NOMO-1 treated with dmso at 0.1 percent for 144 hours (cell line): ENCODE measurements around the gene TACC2.

Source experiments
- DNase-seq: peaks from one replicate; lab custom pipeline; 2025; ENCODE audit not compliant: unreplicated experiment; lab: John Stamatoyannopoulos, UW

TACC2 gene

DNA sequence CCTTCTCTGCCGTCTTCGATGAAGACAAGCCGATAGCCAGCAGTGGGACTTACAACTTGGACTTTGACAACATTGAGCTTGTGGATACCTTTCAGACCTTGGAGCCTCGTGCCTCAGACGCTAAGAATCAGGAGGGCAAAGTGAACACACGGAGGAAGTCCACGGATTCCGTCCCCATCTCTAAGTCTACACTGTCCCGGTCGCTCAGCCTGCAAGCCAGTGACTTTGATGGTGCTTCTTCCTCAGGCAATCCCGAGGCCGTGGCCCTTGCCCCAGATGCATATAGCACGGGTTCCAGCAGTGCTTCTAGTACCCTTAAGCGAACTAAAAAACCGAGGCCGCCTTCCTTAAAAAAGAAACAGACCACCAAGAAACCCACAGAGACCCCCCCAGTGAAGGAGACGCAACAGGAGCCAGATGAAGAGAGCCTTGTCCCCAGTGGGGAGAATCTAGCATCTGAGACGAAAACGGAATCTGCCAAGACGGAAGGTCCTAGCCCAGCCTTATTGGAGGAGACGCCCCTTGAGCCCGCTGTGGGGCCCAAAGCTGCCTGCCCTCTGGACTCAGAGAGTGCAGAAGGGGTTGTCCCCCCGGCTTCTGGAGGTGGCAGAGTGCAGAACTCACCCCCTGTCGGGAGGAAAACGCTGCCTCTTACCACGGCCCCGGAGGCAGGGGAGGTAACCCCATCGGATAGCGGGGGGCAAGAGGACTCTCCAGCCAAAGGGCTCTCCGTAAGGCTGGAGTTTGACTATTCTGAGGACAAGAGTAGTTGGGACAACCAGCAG lies 221.7 kb downstream of the TACC2 start:
- no peak for DNase-seq

DNA sequence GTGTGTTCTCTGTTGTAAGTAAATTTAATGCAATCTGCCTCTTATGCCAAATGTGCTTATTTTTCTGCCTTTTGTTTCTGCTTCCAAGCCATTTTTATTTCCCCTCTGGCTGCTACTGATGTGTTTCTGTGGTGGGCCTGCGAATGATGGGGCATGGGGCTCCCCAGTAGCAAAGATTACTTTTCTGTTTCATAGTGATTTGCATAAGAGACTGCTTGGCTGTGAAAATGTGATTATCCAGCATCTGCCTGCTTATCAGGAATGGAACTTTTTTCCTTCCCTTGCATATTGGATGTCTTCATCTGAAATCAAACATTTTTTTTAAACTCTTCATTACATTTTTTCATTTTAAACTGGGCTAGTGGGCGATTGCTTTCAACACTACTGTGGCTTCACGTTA lies 224.4 kb downstream of the TACC2 start:
- DNase-seq = no peak

DNA sequence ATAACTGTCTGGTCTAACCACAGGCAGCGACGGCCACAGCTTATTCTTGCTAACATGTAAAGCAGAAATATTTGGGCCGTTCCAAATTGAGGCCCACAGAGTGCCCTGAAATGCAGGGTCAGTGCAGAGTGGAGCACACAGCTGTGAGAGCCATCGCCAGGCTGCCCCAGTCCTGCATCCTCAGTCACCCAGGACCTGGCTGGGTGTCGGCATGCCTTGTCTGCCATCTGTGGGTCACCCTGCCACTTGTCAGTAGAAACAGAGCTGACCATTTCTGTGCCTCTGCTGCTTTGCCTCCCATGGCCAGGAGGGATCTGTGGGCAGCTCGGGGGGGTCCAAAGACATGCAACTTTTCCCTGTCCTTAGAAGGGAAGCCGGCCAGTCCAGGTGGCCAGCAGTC lies 224.8 kb downstream of the TACC2 start:
- DNase-seq = no peak

DNA sequence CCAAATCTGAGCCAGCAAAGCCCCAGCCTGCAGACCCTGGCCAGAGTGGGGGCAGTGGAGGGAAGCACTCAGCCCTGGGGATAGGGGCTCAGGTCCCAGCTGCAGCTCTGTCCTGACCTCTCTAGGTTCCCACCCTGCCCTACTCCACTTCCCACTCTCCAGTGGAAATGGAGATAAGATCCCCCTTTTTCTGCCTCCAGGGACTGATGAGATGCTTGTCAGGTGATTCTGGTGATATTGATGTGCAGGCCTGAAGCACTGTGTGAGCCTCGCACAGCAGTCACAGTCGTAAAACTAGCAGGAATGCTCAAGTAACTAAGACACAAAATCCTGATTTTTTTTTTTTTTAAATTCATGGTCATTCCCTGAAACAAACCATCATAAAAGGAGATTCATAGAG lies 227.1 kb downstream of the TACC2 start:
- no peak for DNase-seq

DNA sequence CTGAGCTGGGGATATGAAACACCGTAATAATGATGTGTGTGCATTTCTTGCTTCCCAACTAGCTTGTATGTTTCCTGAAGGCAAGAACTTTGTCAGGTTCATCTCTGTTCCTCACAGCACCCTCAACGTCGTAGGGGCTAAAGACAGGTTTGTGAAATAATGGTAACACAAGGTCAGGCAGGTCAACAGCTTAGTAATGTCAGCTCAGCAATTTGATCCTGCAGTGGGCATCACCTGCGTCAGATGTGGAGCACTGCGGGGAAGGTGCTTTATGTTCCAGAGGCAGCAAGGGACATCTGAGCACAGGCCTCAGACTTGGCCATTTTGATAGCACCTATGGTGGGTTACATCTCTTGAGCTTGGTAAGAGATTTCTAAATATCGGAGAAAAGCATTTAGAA lies 230.4 kb downstream of the TACC2 start:
- no peak for DNase-seq

DNA sequence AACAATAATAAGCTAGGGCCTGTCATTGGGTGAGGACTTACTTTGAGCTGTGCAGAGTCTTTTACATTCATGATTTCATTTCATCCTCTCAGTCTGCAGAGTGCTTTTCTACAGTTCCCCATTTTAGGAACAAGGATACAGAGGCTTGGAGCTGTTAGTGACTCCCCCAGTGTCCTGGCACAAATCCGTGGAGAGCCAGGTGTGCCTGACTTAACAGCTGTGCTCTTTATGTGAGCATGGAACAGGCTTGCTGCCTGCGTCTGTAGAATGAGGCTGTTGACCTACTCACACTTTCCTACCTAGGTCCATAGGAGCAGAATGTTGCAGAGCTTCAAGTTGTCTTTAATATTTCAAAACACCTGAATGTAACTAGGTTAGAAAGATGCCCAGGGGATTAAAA lies 231.8 kb downstream of the TACC2 start:
- no peak for DNase-seq

DNA sequence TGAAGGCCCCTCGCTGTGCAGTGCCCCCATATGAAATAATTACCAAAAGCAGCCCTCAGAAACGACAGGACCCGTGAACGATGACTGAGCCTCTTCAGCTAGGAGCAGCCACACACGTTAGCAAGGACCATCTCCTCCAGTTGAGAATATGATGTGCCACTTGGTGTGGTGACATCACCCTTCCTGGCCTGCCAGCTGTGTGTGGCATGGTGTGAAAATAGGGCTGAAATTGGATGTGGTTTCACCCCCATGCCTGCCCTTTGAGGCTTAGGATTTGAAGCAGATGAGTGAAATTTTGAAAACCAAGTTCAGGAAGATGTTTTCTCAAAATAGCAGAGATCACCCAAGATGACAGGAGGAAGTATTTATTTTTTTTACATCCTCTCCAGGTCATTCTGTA lies 233.0 kb downstream of the TACC2 start:
- no peak for DNase-seq

DNA sequence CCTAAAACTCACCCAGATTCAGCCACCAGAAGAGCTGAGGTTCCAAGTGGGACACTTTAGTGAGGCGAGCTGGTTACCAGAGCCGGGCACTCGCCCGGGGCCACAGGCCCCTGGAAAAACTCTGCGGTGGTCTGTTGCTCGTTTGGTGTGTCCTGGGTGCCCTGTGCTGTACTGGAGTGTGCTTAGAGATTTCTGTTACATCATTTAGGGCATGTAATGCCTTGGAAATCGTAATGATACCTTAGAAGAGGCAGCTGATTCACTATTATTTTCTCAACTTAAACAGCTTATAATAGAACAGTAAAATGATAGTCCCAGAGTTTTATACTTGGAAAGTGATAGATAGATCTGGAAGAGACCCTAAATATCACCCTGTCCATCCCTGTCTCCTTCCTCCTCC lies 233.7 kb downstream of the TACC2 start:
- DNase-seq = no peak

DNA sequence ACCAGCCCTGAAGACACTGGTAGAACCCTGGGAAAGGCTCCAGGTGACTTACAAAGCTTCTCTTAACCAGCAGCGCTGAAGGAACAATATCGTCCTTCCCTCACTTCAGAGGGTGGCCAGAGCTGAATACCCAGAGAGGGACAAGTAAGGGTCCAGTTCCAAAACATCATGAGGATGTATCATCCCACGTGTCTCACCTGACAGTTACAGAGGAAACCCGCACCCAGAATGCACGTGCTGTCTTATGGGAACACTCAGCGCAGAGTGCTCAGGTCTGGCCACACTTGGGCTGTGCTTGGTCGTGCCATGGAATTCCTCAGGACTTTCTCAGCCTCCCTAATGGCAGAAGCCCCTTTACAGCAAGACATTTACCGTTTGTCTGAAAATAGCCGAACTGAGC lies 235.2 kb downstream of the TACC2 start:
- DNase-seq = no peak

DNA sequence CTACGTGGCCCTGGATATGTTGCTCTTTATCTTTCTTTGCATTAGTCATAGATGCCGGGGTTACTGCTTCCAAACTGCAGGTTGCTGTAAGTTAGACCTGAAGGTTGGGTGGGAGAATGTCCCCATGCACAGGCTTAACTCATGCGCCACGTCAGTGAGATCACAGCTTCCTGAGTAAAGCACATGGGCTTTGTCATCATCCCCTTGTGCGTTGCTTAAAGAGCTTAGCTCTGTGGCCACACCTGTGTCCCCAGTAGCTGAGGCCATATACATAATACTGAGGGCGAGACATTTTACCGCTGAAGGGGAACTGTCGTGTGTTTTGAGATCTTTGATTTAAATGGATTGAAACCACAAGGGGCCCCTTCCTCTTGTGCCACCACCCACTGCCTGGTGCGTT lies 236.4 kb downstream of the TACC2 start:
- DNase-seq = peak; percentile 8

DNA sequence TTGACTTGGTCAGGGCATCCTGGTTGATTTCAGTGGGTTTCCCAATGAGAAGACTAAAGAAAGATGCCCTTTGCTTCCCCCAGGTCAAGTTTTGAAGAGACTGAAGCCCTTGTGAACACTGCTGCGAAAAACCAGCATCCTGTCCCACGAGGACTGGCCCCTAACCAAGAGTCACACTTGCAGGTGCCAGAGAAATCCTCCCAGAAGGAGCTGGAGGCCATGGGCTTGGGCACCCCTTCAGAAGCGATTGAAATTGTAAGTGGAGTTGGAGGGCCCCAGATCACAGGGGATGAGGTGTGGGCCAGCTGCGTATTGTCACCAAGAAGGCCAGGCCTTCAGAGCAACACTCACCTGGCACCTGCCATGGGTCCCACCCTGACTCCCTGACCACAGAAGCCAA lies 238.8 kb downstream of the TACC2 start:
- DNase-seq = no peak

DNA sequence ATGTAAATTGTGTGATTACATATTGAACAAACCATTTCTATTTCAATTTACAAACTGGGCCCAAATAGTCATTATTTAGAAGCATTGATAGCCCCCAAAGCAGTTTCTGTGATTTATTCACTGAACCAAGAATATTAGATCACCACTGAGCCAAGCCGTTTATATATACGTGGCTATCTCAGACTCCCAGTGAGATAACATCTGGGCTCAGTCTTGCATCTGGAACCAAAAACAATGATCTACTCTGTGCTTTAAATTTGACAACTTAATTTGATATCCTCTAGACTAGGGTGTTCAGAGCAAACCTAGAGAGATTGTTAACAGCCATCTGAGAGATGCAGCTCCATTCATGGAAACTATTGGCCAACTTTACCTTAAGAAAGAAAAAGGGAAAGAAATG lies 240.7 kb downstream of the TACC2 start:
- DNase-seq = no peak

DNA sequence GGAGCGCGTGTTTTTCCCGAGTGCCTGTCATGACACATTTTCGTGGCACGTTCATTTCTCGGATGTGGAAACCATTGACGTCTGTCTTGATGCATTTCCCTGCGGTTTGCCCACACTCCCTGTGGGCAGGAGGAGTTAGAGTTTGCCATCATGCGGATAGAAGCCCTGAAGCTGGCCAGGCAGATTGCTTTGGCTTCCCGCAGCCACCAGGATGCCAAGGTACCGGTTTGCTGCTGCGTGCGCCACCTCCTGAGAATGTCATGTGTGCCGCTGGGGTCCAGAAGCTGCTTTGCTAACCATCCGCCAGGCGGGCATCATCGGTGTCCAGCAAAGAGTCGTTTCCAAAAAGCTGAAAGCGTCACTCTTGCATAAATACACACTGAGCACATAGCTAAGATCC lies 241.3 kb downstream of the TACC2 start:
- no peak for DNase-seq

DNA sequence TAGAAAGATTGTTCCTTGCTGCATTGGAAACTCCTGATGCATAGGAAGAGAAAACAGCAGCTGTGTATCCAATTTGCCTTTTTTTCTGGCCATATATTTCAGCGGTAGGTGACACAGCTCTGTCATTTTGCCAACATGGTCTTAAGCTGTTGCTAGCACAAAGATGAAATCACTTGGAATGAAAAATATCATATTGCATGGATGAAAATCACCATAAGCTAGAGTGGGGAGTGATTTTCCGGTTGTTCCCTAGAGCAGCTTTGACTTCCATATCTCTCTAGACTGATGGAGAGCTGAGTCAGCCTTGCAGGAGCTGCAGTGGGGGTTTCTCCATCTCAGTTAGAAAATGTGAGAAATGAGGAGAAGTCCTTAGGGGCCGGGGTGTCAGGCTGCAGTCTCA lies 243.8 kb downstream of the TACC2 start:
- no peak for DNase-seq

DNA sequence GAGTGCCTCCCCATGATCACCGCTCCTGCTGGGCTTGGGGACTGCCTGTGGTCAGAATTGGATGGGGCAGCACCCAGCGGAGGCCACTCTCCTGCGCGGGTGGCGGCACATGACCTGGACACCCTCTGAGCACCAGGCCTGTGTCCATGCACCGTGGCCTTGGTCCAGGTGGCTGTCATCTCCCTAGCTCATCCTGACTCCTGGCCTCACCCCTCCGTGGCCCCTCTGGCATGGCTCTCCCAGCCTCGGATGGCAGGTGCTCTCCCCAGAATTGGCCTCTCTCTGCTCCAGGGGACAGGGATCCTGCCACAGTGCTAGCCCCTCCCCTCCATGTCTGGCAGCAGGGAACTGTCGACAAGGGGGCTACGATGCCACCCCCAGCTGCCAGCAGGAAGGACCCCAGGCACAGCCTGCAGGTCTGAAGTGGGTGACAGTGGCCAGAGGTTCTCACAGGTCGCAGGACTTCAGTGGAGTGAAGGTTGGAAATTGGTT lies 244.9 kb downstream of the TACC2 start:
- no peak for DNase-seq

DNA sequence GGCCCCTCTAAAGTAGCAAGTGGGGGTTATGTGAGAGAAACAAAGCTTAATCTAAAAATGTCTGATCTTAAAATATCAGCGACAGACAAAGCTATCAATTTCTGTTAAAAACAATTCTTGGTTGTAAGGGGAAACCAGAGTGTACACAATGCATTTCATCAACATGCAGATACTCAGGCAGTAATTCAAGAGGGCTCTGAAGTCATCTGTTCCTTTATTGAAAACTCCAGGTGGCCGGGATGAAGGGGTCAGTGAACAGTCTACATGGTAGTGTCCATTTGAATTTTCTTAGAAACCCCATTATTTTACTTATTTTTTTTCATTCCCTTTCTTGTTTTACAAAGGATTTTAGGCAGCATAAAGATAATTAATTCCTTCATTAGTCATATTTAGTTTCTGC lies 245.5 kb downstream of the TACC2 start:
- DNase-seq = no peak

DNA sequence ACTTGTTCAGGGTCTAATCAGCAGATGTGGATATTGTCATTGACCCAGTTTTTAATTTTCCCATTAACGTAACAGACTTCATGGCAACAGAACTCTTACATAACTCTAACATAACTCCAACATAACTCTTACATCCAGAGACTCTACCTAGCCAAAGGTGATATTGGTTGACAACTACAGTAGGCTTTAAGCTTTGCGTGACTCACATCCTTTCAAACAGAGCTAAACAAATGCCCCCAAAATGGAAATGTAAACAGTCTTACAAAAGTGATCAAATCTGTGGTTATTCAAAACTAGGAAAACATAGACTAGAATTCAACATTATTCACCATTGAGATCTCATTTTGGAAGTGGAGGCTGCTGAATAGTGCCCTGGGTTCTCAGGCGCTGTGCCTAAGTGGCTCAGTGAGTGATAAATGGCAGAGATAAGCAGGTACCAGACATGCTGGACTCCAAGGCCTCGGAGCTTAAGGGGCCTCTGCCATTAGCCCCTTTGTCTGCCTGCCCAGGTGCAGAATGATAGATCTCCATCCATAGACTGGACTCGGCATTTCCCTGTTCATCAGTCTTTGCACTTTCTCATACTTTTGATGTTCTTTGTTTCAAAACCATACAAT lies 247.8 kb downstream of the TACC2 start:
- DNase-seq = no peak

DNA sequence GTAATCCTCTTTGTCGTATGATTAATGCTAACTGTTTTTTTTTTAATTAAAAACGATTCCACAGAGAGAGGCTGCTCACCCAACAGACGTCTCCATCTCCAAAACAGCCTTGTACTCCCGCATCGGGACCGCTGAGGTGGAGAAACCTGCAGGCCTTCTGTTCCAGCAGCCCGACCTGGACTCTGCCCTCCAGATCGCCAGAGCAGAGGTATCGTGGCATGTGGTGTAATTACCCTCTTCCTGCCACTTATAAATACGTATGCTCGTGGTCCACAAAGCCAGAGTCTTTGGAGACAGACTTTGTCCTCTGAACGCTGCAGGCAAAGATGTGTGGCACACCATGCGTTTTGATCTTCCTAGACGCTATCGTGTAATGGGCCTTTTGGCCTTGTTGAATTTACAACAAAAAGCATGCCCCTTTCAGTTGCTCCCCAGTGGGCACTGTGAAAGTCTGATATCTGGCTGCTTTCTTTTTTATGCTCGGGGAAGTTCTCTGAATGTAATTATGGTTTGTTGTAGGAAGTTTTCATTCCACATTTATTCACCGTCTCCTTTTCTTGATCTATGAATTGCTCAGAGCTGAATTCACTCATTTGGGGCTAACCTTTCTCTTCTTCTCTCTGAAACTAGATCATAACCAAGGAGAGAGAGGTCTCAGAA lies 248.5 kb downstream of the TACC2 start:
- DNase-seq = no peak

DNA sequence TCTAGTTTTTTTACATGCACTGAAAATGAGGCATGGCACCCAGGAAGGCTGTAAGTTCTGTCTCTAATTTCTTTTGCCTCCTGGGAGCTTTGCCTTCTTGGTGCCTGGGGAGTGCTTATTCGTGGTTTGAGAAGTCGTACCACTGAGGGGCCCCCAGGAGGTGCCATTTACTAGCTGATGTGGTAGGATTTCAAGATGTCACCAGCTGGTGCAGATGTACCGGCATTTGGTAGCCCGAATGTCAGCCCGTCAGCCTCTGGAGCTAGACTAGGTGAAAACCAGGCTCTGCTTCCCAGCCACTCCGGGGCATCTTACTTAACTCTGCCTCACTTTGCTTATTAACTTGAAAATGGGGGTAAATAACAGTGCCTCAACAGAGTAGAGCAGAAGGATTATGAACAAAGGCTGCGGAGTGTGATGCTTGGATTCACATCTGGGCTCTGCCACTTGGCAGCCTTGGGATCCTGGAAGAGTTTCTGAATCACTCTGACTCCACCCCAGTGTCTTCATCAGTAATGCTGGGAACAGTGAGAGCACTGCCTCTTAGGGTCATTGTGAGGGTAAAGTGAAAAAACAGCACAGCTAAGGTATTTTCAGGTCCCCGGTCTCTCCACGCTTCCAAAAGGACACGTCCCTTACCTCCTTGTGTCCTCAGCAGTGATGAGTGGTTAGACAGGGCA lies 250.8 kb downstream of the TACC2 start:
- DNase-seq = no peak

DNA sequence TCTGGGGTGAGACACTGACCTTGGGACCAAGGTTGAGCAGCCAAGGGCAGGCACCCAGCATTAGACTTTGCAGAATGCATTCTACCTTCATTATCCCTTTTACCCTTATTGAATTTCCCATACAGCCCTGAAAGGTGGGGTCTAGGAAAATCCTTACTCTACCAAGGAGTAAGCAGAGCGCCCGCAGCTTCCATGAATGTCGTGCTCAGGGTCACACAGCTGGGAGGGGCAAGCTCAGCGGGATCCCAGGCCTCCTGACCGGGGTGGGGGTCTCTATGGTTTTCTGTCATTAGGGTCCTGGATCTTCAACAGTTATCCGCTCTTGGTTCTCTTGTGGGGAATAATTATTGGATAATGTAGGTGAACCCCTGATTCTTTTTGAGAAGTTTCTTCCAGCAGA lies 251.4 kb downstream of the TACC2 start:
- DNase-seq = no peak

DNA sequence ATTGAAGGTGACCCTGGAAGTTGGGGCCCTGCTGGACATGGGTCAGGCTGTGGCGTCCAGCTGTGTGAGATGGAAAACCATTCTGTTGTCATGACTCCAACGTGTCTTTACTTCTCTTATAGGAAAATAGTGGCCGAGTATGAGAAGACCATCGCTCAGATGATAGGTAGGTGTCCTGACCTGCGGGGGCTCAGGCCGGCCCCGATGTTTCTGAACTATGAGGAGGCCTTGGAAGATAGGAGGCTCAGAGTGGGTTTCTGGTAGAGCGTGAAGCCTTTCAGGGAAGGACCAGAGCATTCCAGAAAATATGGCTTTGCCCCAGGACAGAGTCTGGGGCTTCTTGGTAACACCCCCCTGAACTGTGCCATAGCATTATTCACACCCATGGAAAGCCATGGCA lies 252.9 kb downstream of the TACC2 start:
- no peak for DNase-seq

DNA sequence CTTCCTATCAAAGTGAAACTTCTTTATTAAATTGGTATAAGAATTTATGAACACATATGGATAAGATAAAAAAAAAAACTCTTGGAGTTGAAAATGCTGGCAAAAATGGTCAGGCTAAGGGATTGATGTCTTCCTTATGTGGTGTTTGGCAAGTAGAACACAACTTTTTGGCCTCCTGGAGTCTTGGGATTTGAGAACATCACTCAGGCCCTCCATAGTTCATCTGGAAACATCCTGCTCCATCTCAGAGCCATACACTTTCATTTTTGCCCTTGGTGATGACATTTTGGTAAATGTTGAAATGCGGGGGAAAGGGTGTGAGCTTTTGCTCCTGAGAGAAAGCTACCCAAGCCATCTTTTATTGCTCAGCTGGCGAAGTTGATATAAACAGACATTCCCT lies 254.6 kb downstream of the TACC2 start:
- DNase-seq = no peak
